SH-SY5Y (cell line): Measurements from ENCODE around the gene NBEAL2.

Experiments used
- GATA2 ChIP-seq: IDR thresholded peaks from 2 replicates; pipeline ENCODE4 v1.6.1; 2011; ENCODE audit warnings: mild to moderate bottlenecking, low read depth, low read length
- GATA3 ChIP-seq: IDR thresholded peaks from 2 replicates; pipeline ENCODE4 v1.6.1; 2011; ENCODE audit warnings: low read depth, mild to moderate bottlenecking, low read length, moderate library complexity

- TF ChIP-seq GATA3: no peak
- no peak for TF ChIP-seq GATA2
Observed at GRCh38 chr3:46944191-46944590, 35.3 kb upstream of the NBEAL2 start.
